ENCODE data around the gene RPL21. TPM values are rescaled to one million over a fixed set of nuclear protein-coding genes. Genes with fewer than 3 reads are reported as not detected.

Gene RPL21
- total RNA-seq, 2 donors from 2014 or later: 500 to 811 TPM

DNA sequence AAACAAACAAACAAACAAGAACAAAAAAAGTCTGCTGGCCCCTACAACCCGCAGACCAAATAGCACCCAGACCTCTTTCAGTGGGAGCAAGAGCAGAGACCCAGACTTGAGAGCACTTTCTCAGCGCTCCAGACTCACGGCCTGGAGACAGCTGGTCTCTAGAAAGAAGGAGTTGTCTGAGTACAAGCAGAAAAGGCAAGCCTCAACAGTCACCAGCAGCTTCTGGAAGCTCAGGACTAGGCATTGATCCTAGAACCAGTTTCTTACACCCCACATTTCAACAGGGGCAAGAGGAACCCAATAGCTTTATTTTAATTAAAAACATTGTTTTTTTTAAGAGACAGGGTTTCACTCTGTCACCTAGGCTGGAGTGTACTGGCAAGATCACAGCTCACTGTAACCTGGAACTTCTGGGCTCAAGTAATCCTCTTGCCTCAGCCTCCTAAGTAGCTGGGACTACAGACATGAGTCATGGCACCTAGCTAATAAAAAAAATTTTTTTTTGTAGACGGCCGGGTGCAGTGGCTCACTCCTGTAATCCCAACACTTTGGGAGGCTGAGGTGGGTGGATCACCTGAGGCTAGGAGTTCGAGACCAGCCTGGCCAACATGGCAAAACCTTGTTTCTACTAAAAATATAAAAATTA lies 49.7 kb downstream of the RPL21 start:
- Histone ChIP-seq H3K27ac (no peak overlapping the region), H3K27me3 (no peaks in the 10 kb centered on the region), H3K4me3 (no peak overlapping the region), H3K9me3 (no peaks in the 10 kb centered on the region), H3K36me3 (replicated peaks in 1 of 2; ENCODE audit: insufficient read depth in 1 of 2, low read depth in 2 of 2) (no peaks in the 10 kb centered on the region), H3K4me1 (no peaks in the 10 kb centered on the region)
- DNase-seq (no peak), ATAC-seq (no peak)
- 72 to 81% methylated on average over 6 of the region's 6 CpGs for WGBS, 2 donors
- intact Hi-C loops (cut with DNase I): no loop called here
- TF ChIP-seq, protein P1, sequence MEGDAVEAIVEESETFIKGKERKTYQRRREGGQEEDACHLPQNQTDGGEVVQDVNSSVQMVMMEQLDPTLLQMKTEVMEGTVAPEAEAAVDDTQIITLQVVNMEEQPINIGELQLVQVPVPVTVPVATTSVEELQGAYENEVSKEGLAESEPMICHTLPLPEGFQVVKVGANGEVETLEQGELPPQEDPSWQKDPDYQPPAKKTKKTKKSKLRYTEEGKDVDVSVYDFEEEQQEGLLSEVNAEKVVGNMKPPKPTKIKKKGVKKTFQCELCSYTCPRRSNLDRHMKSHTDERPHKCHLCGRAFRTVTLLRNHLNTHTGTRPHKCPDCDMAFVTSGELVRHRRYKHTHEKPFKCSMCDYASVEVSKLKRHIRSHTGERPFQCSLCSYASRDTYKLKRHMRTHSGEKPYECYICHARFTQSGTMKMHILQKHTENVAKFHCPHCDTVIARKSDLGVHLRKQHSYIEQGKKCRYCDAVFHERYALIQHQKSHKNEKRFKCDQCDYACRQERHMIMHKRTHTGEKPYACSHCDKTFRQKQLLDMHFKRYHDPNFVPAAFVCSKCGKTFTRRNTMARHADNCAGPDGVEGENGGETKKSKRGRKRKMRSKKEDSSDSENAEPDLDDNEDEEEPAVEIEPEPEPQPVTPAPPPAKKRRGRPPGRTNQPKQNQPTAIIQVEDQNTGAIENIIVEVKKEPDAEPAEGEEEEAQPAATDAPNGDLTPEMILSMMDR (IDR thresholded peaks at IDR 0.05): no peak
- TF ChIP-seq POLR2A (IDR thresholded peaks at IDR 0.05): no peak

DNA sequence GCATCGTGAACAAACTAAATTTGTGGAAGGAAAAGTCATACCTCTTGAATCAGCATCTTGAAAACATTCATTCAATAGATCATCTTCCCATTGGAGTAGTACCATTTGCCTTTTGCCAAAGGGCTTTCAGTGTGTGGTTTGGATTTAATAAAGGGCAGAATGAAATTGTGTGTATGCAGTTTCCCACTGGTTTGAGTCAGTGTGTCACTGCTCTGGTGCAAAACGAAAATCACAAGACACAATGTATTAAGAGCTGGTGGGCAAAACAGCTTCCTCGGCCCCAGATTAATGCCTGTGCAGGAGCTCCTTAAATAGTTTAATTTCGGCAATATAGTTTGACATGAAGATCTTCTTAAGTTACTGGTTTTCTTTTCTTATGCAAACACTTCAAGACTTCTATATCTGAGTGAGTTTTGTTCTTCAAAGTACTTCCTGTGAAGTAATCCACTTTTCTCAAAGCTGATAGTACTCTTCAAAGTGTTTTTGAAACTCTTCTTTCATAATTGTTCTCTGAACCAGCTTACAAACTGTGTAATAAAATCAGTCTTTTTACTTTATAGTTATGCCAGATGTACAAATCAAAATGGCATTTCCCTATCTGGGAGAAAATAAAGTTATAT lies 51.4 kb downstream of the RPL21 start:
- intact Hi-C loops (cut with DNase I): no loop called here
- 42 to 60% methylated on average over 4 of the region's 4 CpGs for whole genome bisulfite sequencing, 2 donors
- TF ChIP-seq, protein P1 (IDR thresholded peaks at IDR 0.05): no peak
- no peak for TF ChIP-seq POLR2A (IDR thresholded peaks at IDR 0.05)

DNA sequence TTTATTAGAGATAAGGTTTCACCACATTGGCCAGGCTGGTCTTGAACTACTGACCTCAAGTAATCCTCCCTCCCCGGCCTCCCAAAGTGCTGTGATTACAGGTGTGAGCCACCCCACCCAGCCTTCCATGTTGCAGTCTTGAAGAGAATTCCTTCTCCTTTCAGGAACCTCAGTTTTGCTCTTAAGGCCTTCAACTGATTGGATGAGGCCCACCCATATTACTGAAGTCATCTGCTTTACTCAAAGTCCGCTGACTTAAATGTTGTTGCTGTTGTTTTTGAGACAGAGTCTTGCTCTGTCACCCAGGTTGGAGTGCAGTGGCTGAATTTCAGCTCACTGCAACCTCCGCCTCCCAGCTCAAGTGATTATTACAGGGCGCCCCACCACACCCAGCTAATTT lies 52.7 kb downstream of the RPL21 start:
- Histone ChIP-seq H3K27me3 (no peaks in the 10 kb centered on the region), H3K4me1 (no peaks in the 10 kb centered on the region), H3K27ac (no peak overlapping the region), H3K36me3 (replicated peaks in 1 of 2; ENCODE audit: insufficient read depth in 1 of 2, low read depth in 2 of 2) (no peaks in the 10 kb centered on the region), H3K4me3 (no peak overlapping the region), H3K9me3 (no peaks in the 10 kb centered on the region)
- DNase-seq (no peak), ATAC-seq (no peak)
- WGBS, 2 donors: 88 to 95% methylated on average over 4 of the region's 4 CpGs
- intact Hi-C loops (cut with DNase I): no loop called here
- TF ChIP-seq, protein P1 (IDR thresholded peaks at IDR 0.05): no peak
- no peak for TF ChIP-seq POLR2A (IDR thresholded peaks at IDR 0.05)

More for the DNA sequence above, 51.4 kb downstream of the RPL21 start:
- no peak for ATAC-seq
- no peak overlapping the region for H3K4me3 ChIP-seq
- no peak for DNase-seq
- H3K27me3 ChIP-seq: no peaks in the 10 kb centered on the region
- H3K4me1 ChIP-seq: no peaks in the 10 kb centered on the region
- H3K36me3 ChIP-seq (replicated peaks in 1 of 2; ENCODE audit: insufficient read depth in 1 of 2, low read depth in 2 of 2): no peaks in the 10 kb centered on the region
- H3K27ac ChIP-seq: no peak overlapping the region
- no peaks in the 10 kb centered on the region for H3K9me3 ChIP-seq

DNA sequence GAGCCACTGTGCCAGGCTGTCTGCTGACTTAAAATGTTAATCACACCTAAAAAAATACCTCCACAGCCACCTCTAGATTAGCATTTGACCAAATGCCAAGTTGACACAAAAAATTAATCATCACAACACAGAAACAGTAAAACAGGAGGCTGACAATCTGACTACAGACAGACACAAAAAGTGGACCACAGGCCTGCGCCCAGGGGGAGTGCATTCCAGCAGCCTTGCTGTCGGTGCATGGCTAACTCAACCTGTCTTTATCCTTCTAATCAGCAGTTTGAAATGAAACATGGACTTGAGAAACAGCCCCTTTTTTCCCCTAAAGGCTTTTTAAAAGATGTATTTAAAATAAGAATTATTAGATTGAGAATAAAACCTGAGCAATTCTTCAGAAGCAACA lies 53.3 kb downstream of the RPL21 start:
- Histone ChIP-seq H3K36me3 (replicated peaks in 1 of 2; ENCODE audit: insufficient read depth in 1 of 2, low read depth in 2 of 2) (no peaks in the 10 kb centered on the region), H3K9me3 (no peaks in the 10 kb centered on the region), H3K4me3 (no peak overlapping the region), H3K27me3 (no peaks in the 10 kb centered on the region), H3K4me1 (no peaks in the 10 kb centered on the region), H3K27ac (no peak overlapping the region)
- intact Hi-C loops (cut with DNase I): no loop called here
- ATAC-seq (no peak), DNase-seq (no peak)
- no peak for TF ChIP-seq POLR2A (IDR thresholded peaks at IDR 0.05)
- TF ChIP-seq, protein P1 (IDR thresholded peaks at IDR 0.05): no peak
- 61 to 78% methylated on average over 2 of the region's 2 CpGs for WGBS, 2 donors

Small RNA genes within 50 kb of the gene (small RNA-seq; reads per million reads assigned to genes)
- gene SNORA27 (not detected), gene SNORD102 (not detected)

Other genes starting within 250 kb of the RPL21 start
- gene USP12, start 79.7 kb upstream of the RPL21 start, total RNA-seq: 10 to 100 TPM; 12.9 to 16.9 TPM
- 1 to 10 TPM; 1.3 to 6.5 TPM for gene RASL11A, start 19.3 kb downstream of the RPL21 start, total RNA-seq
- gene GTF3A, start 173.1 kb downstream of the RPL21 start, total RNA-seq: 10 to 100 TPM; 54.7 to 94.2 TPM
- gene MTIF3, start 199.0 kb downstream of the RPL21 start, total RNA-seq: 10 to 100 TPM; 26.0 to 51.1 TPM

Measured in body of pancreas (tissue), 4 donors.